H1 (cell line): Measurements from ENCODE around the gene FAM163A.

Experiments used
- ATF3 ChIP-seq: IDR thresholded peaks from 2 replicates; pipeline ENCODE4 v1.6.1; 2011; ENCODE audit warnings: low read depth, mild to moderate bottlenecking, low read length; ENCODE audit not compliant: insufficient read depth
- CEBPB ChIP-seq: IDR thresholded peaks from 2 replicates; pipeline ENCODE4 v1.6.1; 2012; ENCODE audit warnings: low read depth, low read length
- CHD7 ChIP-seq: fragments of 300-600 bp; sonication (generic); IDR thresholded peaks from 2 replicates; pipeline ENCODE4 v1.7.1; 2012; ENCODE audit warnings: low read length, moderate library complexity, mild to moderate bottlenecking, inconsistent platforms; ENCODE audit not compliant: insufficient replicate concordance
- EZH2 ChIP-seq: fragments of 200-600 bp; sonication (generic); IDR thresholded peaks from 2 replicates; pipeline ENCODE4 v1.7.1; 2012; ENCODE audit warnings: low read depth, mild to moderate bottlenecking, moderate library complexity, low read length, inconsistent platforms; ENCODE audit not compliant: severe bottlenecking
- MAFK ChIP-seq: IDR thresholded peaks from 2 replicates; pipeline ENCODE4 v1.6.1; 2012; ENCODE audit warnings: low read depth, mild to moderate bottlenecking, improper control_type of control experiment, low read length
- MAX ChIP-seq: IDR thresholded peaks from 2 replicates; pipeline ENCODE4 v1.6.1; 2012; ENCODE audit warnings: inconsistent platforms
- POLR2A ChIP-seq, 2 experiments: IDR thresholded peaks; 1 replicate in 1 of 2; 2 replicates in 1 of 2; pipeline ENCODE4 v1.6.1; 2011; ENCODE audit warnings: low read depth in 2 of 2, low read length in 2 of 2, mild to moderate bottlenecking in 2 of 2; ENCODE audit errors: control extremely low read depth in 1 of 2
- POLR2AphosphoS5 ChIP-seq: IDR thresholded peaks from 2 replicates; pipeline ENCODE4 v1.6.1; 2011; ENCODE audit warnings: low read depth, low read length
- SP2 ChIP-seq: IDR thresholded peaks from 2 replicates; pipeline ENCODE4 v1.6.1; 2012; ENCODE audit warnings: mild to moderate bottlenecking, low read length, inconsistent platforms
- TAF1 ChIP-seq: IDR thresholded peaks from 2 replicates; pipeline ENCODE4 v1.6.1; 2011; ENCODE audit warnings: mild to moderate bottlenecking, low read depth, low read length
- TEAD4 ChIP-seq: IDR thresholded peaks from 2 replicates; pipeline ENCODE4 v1.6.1; 2012; ENCODE audit warnings: low read depth, low read length, inconsistent platforms, mixed read lengths

DNA sequence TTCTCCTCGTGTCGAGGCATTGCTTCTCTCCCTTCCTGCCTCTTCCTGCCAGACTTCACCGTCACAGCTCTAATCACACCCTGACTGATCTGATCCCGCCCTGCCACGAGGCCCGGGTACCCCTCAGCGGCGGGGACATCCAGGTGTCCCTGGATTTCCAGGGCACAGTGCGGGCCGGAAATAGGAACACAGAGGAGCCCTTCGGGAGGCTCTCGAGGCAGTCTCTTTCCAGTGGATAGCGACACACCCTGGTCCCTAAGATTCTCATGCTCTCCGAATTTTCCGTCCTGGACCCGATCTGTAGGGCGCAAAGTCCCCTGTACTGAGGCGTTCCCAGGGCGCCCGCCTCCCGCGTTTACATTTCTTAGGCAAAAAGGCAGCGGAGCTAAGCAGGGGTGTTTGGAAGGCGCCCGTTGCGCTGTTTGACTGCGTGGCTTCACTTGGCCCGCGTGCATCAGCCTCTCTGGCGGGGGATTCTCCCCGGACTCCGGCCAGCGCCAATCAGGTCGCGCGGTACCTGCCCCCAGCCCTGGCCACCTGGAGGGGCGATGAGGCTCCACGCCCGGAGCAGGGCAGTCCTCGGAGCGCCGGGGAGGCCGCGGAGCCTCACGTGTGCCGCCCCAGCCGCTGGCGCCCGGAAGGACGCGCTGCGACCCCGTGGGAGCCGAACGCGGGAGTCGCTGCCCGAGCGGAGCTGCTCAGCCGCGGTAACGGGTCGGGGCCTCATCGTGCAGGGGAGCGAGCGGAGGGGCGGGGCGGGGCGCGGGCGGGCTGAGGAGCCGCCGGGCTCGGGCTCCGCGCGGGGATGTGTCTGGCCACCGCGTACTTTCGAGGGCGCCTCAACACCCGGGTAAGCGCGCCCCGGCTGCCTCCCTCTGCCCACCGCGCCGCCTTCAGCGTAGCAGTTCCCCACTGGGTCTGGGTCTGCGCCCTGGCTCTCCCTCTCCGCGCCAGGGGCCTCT is at the start of gene FAM163A:
- peak; percentile 83 for TF ChIP-seq MAX
- no peak for TF ChIP-seq ATF3
- no peak for TF ChIP-seq POLR2A (IDR thresholded peaks at IDR 0.05; ENCODE audit: control extremely low read depth in 1 of 2, low read depth in 2 of 2, low read length in 2 of 2)
- no peak for TF ChIP-seq CHD7
- TF ChIP-seq EZH2: peak; percentile 94
- no peak for TF ChIP-seq CEBPB
- no peak for TF ChIP-seq POLR2AphosphoS5
- no peak for TF ChIP-seq TAF1
- no peak for TF ChIP-seq TEAD4
- no peak for TF ChIP-seq MAFK
- TF ChIP-seq SP2: no peak
